Tibial nerve (tissue), 4 donors: ENCODE measurements around the gene TLR5. TPM values are rescaled to one million over a fixed set of nuclear protein-coding genes. Genes with fewer than 3 reads are reported as not detected.

Experiments
- DNase-seq, 2 donors: peaks; one replicate each; pipeline ENCODE4 v3.0.0-alpha.2; 2019; ENCODE audit warnings: low spot score in 2 of 2
- H3K27ac ChIP-seq, 4 donors: fragments of 200-600 bp; sonication (generic) in 3 of 4; one replicate each; pipeline ENCODE4 v1.5.1; 2017 to 2019; ENCODE audit warnings: mild to moderate bottlenecking in 1 of 4
- H3K27me3 ChIP-seq, 2 donors: fragments of 200-600 bp; sonication (generic) in 1 of 2; one replicate each; pipeline versions ENCODE4 v1.5.1 to v1.6.0; 2017 to 2019
- H3K36me3 ChIP-seq, 3 donors: fragments of 200-600 bp; sonication (generic); one replicate each; pipeline ENCODE4 v1.5.1; 2018 to 2019
- H3K4me1 ChIP-seq, 4 donors: fragments of 200-600 bp; sonication (generic) in 3 of 4; one replicate each; pipeline ENCODE4 v1.5.1; 2017 to 2019
- H3K4me3 ChIP-seq, 4 donors: fragments of 200-600 bp; sonication (generic) in 3 of 4; one replicate each; pipeline ENCODE4 v1.5.1; 2017 to 2019; ENCODE audit warnings: mild to moderate bottlenecking in 1 of 4, moderate library complexity in 1 of 4
- H3K9me3 ChIP-seq, 4 donors: fragments of 200-600 bp; sonication (generic) in 3 of 4; one replicate each; pipeline ENCODE4 v1.5.1; 2017 to 2019
- EP300 ChIP-seq, 2 donors: sonication (generic); formaldehyde crosslinking; IDR thresholded peaks; one replicate each; pipeline ENCODE4 v1.6.1; 2017; ENCODE audit warnings: antibody characterized with exemption in 2 of 2, mild to moderate bottlenecking in 1 of 2
- POLR2A ChIP-seq, 2 donors: fragments of 450-650 bp; IDR thresholded peaks; one replicate each; pipeline ENCODE4 v1.6.1; 2017; ENCODE audit warnings: antibody characterized with exemption in 2 of 2, mild to moderate bottlenecking in 2 of 2, moderate library complexity in 2 of 2
- WGBS, 2 donors: methylation state at CpG; one replicate each; pipeline ENCODE4 v1.1.5; 2018; 5-methylcytosine and 5-hydroxymethylcytosine counted together
- total RNA-seq, 4 donors: library from RNA; depleted of rRNA; stranded (reverse); fragments of >200 nt; gene quantifications; one replicate each; pipeline ENCODE4 v1.1.0, GENCODE V29; 2016
- TF ChIP-seq, protein P1 (sequence below), 5 experiments: fragments of 200-600 bp in 3 of 5; fragments of 450-650 bp in 2 of 5; sonication (generic) in 3 of 5; IDR thresholded peaks; one replicate each; pipeline ENCODE4 v1.5.1; 2016 to 2019; ENCODE audit warnings: antibody characterized with exemption in 5 of 5, mild to moderate bottlenecking in 3 of 5, moderate library complexity in 2 of 5

The TLR5 gene
- total RNA-seq, 4 donors from 2014 or later: 3.7 to 19.2 (median 12.4) TPM

DNA sequence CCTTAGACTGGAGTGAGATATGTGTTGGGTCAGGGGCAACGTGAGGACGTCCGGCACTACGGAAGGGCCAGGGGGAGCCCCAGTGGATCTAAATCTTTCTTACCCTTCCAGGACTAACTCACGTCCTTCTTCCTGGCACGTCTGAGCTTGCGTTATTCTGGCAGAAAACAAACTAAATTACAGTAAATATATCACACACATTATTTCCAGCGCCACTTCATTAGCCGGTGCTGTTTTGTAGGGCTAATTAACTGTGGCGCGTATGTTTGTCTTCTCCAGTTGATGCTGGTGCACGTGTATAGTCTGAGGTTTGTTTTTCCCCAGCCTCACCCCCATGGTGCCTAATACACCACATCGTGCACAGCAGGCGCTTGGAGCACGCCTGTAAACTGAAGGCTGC is 59.2 kb downstream of the TLR5 start:
- Histone ChIP-seq H3K27me3 (no peaks in the 10 kb centered on the region), H3K4me3 (no peak overlapping the region), H3K4me1 (peaks cover 0 to 29% (median 3%) of the 10 kb centered on the region in 4 donors), H3K9me3 (no peaks in the 10 kb centered on the region), H3K27ac (peak overlapping the region in 1 of 4 donors; percentile 38), H3K36me3 (no peaks in the 10 kb centered on the region)
- DNase-seq: no peak
- WGBS, 2 donors: 88% methylated on average over 15 of the region's 15 CpGs
- TF ChIP-seq, protein P1, sequence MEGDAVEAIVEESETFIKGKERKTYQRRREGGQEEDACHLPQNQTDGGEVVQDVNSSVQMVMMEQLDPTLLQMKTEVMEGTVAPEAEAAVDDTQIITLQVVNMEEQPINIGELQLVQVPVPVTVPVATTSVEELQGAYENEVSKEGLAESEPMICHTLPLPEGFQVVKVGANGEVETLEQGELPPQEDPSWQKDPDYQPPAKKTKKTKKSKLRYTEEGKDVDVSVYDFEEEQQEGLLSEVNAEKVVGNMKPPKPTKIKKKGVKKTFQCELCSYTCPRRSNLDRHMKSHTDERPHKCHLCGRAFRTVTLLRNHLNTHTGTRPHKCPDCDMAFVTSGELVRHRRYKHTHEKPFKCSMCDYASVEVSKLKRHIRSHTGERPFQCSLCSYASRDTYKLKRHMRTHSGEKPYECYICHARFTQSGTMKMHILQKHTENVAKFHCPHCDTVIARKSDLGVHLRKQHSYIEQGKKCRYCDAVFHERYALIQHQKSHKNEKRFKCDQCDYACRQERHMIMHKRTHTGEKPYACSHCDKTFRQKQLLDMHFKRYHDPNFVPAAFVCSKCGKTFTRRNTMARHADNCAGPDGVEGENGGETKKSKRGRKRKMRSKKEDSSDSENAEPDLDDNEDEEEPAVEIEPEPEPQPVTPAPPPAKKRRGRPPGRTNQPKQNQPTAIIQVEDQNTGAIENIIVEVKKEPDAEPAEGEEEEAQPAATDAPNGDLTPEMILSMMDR (IDR thresholded peaks at IDR 0.05): no peak
- TF ChIP-seq EP300 (IDR thresholded peaks at IDR 0.05): no peak
- no peak for TF ChIP-seq POLR2A (IDR thresholded peaks at IDR 0.05)

DNA sequence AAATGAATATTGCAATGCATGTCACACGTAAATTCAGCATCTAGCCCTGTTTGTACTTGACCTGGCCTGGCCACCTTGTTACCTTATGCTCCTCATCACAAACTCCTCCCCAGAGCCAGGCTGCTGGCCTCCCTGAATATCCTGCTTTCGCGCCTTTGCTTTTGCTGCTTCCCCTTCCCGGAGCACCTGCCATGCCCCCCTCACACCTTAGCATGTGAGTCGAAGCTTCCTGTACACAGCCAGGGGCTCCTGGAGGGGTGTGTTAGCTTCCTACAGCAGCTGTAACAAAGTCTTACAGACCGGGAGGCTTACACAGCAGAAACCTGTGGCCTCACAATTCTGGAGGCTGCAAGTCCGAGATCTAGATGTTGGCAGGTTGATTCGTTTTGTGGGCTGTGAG is 60.1 kb downstream of the TLR5 start:
- no peaks in the 10 kb centered on the region for H3K27me3 ChIP-seq
- H3K4me3 ChIP-seq: no peak overlapping the region
- TF ChIP-seq POLR2A (IDR thresholded peaks at IDR 0.05) (no peak), EP300 (IDR thresholded peaks at IDR 0.05) (no peak)
- TF ChIP-seq, protein P1 (IDR thresholded peaks at IDR 0.05): no peak
- H3K27ac ChIP-seq: no peak overlapping the region
- no peaks in the 10 kb centered on the region for H3K9me3 ChIP-seq
- no peaks in the 10 kb centered on the region for H3K36me3 ChIP-seq
- 91 to 93% methylated on average over 8 of the region's 8 CpGs for WGBS, 2 donors
- no peak for DNase-seq
- H3K4me1 ChIP-seq: peaks cover 0 to 29% (median 3%) of the 10 kb centered on the region in 4 donors

- 4 to 8% methylated on average over 16 to 23 of the region's 33 CpGs for WGBS, 2 donors
- TF ChIP-seq EP300 (IDR thresholded peaks at IDR 0.05) (peak; percentile 43 to 78), POLR2A (IDR thresholded peaks at IDR 0.05) (peak; percentile 23 to 27)
- TF ChIP-seq, protein P1 (IDR thresholded peaks at IDR 0.05): peak; percentile 89 to 99 (median 94)
- Histone ChIP-seq H3K27me3 (no peaks in the 10 kb centered on the region), H3K27ac (peak overlapping the region; percentile 55 to 90 (median 77)), H3K4me1 (peaks cover 0 to 27% (median 3%) of the 10 kb centered on the region in 4 donors), H3K9me3 (no peaks in the 10 kb centered on the region), H3K36me3 (no peaks in the 10 kb centered on the region), H3K4me3 (peak overlapping the region; percentile 23 to 54 (median 50))
- peak; percentile 82 to 85 for DNase-seq
Measured at GRCh38 chr1:223081181-223081994, 61.7 kb downstream of the TLR5 start.

GRCh38 chr1:223079498-223079897 is 63.5 kb downstream of the TLR5 start:
- 43 to 52% methylated on average over 4 to 7 of the region's 7 CpGs for WGBS, 2 donors
- no peak overlapping the region for H3K4me3 ChIP-seq
- peak overlapping the region in 3 of 4 donors; percentile 9 to 51 (median 36) for H3K27ac ChIP-seq
- no peak for TF ChIP-seq EP300 (IDR thresholded peaks at IDR 0.05)
- TF ChIP-seq POLR2A (IDR thresholded peaks at IDR 0.05): no peak
- TF ChIP-seq, protein P1 (IDR thresholded peaks at IDR 0.05): no peak
- H3K36me3 ChIP-seq: no peaks in the 10 kb centered on the region
- DNase-seq: no peak
- no peaks in the 10 kb centered on the region for H3K27me3 ChIP-seq
- peaks cover 0 to 38% (median 6%) of the 10 kb centered on the region in 4 donors for H3K4me1 ChIP-seq
- no peaks in the 10 kb centered on the region for H3K9me3 ChIP-seq

- Histone ChIP-seq H3K4me1 (peaks cover 0 to 45% (median 11%) of the 10 kb centered on the region in 4 donors), H3K36me3 (no peaks in the 10 kb centered on the region), H3K27ac (peak overlapping the region in 1 of 4 donors; percentile 6), H3K4me3 (no peak overlapping the region), H3K9me3 (no peaks in the 10 kb centered on the region), H3K27me3 (no peaks in the 10 kb centered on the region)
- no peak for DNase-seq
- WGBS, 2 donors: 77 to 78% methylated on average over 16 of the region's 16 CpGs
- no peak for TF ChIP-seq POLR2A (IDR thresholded peaks at IDR 0.05)
- TF ChIP-seq EP300 (IDR thresholded peaks at IDR 0.05): no peak
- TF ChIP-seq, protein P1 (IDR thresholded peaks at IDR 0.05): no peak
Measured at GRCh38 chr1:223077247-223077833, 65.7 kb downstream of the TLR5 start.
